Mesenchymal stem cell (in vitro differentiated cells and primary cell): ENCODE measurements around the gene AHNAK.

ENCODE experiments used
- DNase-seq: peaks from one replicate; pipeline ENCODE4 v3.0.0-alpha.2; 2013
- H2AFZ ChIP-seq: one replicate; pipeline ENCODE4 v1.6.1; 2013; ENCODE audit warnings: low read depth, mild to moderate bottlenecking, control low read depth, inconsistent platforms, low read length, moderate library complexity
- H2AK5ac ChIP-seq: 2 replicates; pipeline ENCODE4 v1.6.1; 2013; ENCODE audit warnings: low read length, moderate library complexity, mild to moderate bottlenecking, inconsistent platforms; ENCODE audit not compliant: severe bottlenecking
- H2BK120ac ChIP-seq: one replicate; pipeline ENCODE4 v1.6.1; 2013; ENCODE audit warnings: low read depth, mild to moderate bottlenecking, inconsistent platforms, low read length, moderate library complexity
- H2BK12ac ChIP-seq, 2 experiments: one replicate each; pipeline ENCODE4 v1.6.1; 2013; ENCODE audit warnings: inconsistent platforms in 2 of 2, low read length in 2 of 2, mild to moderate bottlenecking in 2 of 2, moderate library complexity in 2 of 2, control low read depth in 1 of 2
- H2BK15ac ChIP-seq: one replicate; pipeline ENCODE4 v1.6.1; 2013; ENCODE audit warnings: mild to moderate bottlenecking, low read depth, inconsistent platforms; ENCODE audit not compliant: poor library complexity, severe bottlenecking
- H2BK5ac ChIP-seq: 2 replicates; pipeline ENCODE4 v1.6.1; 2013; ENCODE audit warnings: low read depth, mild to moderate bottlenecking, low read length, control low read depth, inconsistent platforms; ENCODE audit not compliant: poor library complexity, severe bottlenecking
- H3K14ac ChIP-seq, 2 experiments: one replicate each; pipeline ENCODE4 v1.6.1; 2013; ENCODE audit warnings: inconsistent platforms in 2 of 2, low read length in 2 of 2, control low read depth in 1 of 2, mild to moderate bottlenecking in 1 of 2, moderate library complexity in 1 of 2
- H3K18ac ChIP-seq, 2 experiments: one replicate each; pipeline ENCODE4 v1.6.1; 2013; ENCODE audit warnings: inconsistent platforms in 2 of 2, low read length in 2 of 2, control low read depth in 1 of 2, low read depth in 1 of 2, mild to moderate bottlenecking in 1 of 2
- H3K23ac ChIP-seq, 2 experiments: one replicate each; pipeline ENCODE4 v1.6.1; 2013; ENCODE audit warnings: inconsistent platforms in 2 of 2, low read length in 2 of 2, mild to moderate bottlenecking in 2 of 2, moderate library complexity in 2 of 2, control low read depth in 1 of 2
- H3K27ac ChIP-seq: 2 replicates; pipeline ENCODE4 v1.5.1; 2013; ENCODE audit warnings: mild to moderate bottlenecking, moderate library complexity, low read length, control low read depth, inconsistent platforms; ENCODE audit not compliant: poor library complexity, severe bottlenecking
- H3K27me3 ChIP-seq, 2 experiments: 2 replicates each; pipeline versions ENCODE4 v1.6.1 to v1.7.0; 2013; ENCODE audit warnings: low read length in 2 of 2, mild to moderate bottlenecking in 2 of 2, moderate library complexity in 2 of 2, control low read depth in 1 of 2, inconsistent platforms in 1 of 2; ENCODE audit not compliant: control insufficient read depth in 1 of 2, insufficient read depth in 1 of 2
- H3K36me3 ChIP-seq, 2 experiments: 2 replicates each; pipeline versions ENCODE4 v1.6.1 to v1.7.0; 2013; ENCODE audit warnings: low read length in 2 of 2, control low read depth in 1 of 2, inconsistent platforms in 1 of 2, low read depth in 1 of 2, mild to moderate bottlenecking in 1 of 2; ENCODE audit not compliant: insufficient read depth in 2 of 2, control insufficient read depth in 1 of 2
- H3K4ac ChIP-seq, 2 experiments: one replicate each; pipeline ENCODE4 v1.6.1; 2013; ENCODE audit warnings: inconsistent platforms in 2 of 2, low read length in 2 of 2, mild to moderate bottlenecking in 2 of 2, moderate library complexity in 2 of 2, control low read depth in 1 of 2, low read depth in 1 of 2
- H3K4me1 ChIP-seq: 2 replicates; pipeline ENCODE4 v1.6.1; 2013; ENCODE audit warnings: low read depth, low read length, control low read depth; ENCODE audit not compliant: control insufficient read depth, insufficient read depth
- H3K4me2 ChIP-seq: 2 replicates; pipeline ENCODE4 v1.6.1; 2013; ENCODE audit warnings: low read length, mild to moderate bottlenecking, inconsistent platforms; ENCODE audit not compliant: poor library complexity, severe bottlenecking
- H3K4me3 ChIP-seq, 2 experiments: 2 replicates each; pipeline versions ENCODE4 v1.5.1 to v1.7.0; 2013; ENCODE audit warnings: low read length in 2 of 2, mild to moderate bottlenecking in 2 of 2, control low read depth in 1 of 2, low read depth in 1 of 2; ENCODE audit not compliant: insufficient read depth in 1 of 2
- H3K79me1 ChIP-seq: replicated peaks from 2 replicates; pipeline ENCODE4 v1.6.1; 2013; ENCODE audit warnings: mild to moderate bottlenecking, control low read depth, low read length, inconsistent platforms; ENCODE audit not compliant: poor library complexity, severe bottlenecking
- H3K9ac ChIP-seq: 2 replicates; pipeline ENCODE4 v1.7.0; 2013; ENCODE audit warnings: mild to moderate bottlenecking, low read length, moderate library complexity
- H3K9me3 ChIP-seq: 2 replicates; pipeline ENCODE4 v1.7.0; 2013; ENCODE audit warnings: mild to moderate bottlenecking, low read length; ENCODE audit not compliant: control insufficient read depth
- H4K8ac ChIP-seq: one replicate; pipeline ENCODE4 v1.6.1; 2013; ENCODE audit warnings: inconsistent platforms, mild to moderate bottlenecking, low read length, moderate library complexity
- H4K91ac ChIP-seq: one replicate; pipeline ENCODE4 v1.6.1; 2013; ENCODE audit warnings: mild to moderate bottlenecking, low read length, inconsistent platforms
- WGBS: methylation state at CpG from one replicate; pipeline ENCODE4 v1.1.7; 2013; ENCODE audit warnings: mixed read lengths; 5-methylcytosine and 5-hydroxymethylcytosine counted together

AHNAK gene

DNA sequence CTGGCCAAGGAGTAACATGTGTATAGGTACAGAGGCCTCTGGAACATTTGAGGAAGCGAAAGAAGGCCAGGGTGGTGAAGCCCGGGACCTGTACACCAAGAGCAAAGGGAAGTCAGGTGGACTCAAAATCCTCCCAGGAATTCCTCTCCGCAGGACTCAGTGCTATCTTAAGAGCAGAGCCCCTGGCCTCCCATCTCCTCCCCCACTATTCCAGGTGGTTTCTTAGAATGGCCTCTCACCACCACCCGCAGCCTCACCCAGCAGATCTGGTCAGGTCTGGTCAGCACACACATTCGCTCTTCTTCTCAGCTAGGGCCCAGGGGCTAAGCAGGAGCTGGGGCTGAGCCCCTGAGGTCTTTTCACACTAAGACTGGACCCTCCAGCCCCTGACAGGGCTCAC is 68.7 kb downstream of the AHNAK start:
- no peaks in the 10 kb centered on the region for H3K9me3 ChIP-seq
- H4K8ac ChIP-seq, result no peak overlapping the region
- H3K4me2 ChIP-seq, result no peak overlapping the region
- peaks cover 7% of the 10 kb centered on the region for H3K4me1 ChIP-seq
- no peak overlapping the region for H2BK12ac ChIP-seq
- no peak overlapping the region for H4K91ac ChIP-seq
- no peaks in the 10 kb centered on the region for H3K79me1 ChIP-seq
- H3K9ac ChIP-seq, result no peak overlapping the region
- H3K14ac ChIP-seq, result no peak overlapping the region
- peak overlapping the region; percentile 51 for H2AK5ac ChIP-seq
- H3K27ac ChIP-seq, result no peak overlapping the region
- no peak overlapping the region for H3K4me3 ChIP-seq
- H3K27me3 ChIP-seq, result no peaks in the 10 kb centered on the region
- no peak overlapping the region for H3K18ac ChIP-seq
- no peak overlapping the region for H3K23ac ChIP-seq
- no peak for DNase-seq
- no peak overlapping the region for H2BK15ac ChIP-seq
- H2BK120ac ChIP-seq, result no peak overlapping the region
- no peak overlapping the region for H2AFZ ChIP-seq
- H3K36me3 ChIP-seq, result no peaks in the 10 kb centered on the region
- no peak overlapping the region for H2BK5ac ChIP-seq
- H3K4ac ChIP-seq, result no peak overlapping the region
- WGBS, result 89% methylated on average over 5 of the region's 5 CpGs

DNA sequence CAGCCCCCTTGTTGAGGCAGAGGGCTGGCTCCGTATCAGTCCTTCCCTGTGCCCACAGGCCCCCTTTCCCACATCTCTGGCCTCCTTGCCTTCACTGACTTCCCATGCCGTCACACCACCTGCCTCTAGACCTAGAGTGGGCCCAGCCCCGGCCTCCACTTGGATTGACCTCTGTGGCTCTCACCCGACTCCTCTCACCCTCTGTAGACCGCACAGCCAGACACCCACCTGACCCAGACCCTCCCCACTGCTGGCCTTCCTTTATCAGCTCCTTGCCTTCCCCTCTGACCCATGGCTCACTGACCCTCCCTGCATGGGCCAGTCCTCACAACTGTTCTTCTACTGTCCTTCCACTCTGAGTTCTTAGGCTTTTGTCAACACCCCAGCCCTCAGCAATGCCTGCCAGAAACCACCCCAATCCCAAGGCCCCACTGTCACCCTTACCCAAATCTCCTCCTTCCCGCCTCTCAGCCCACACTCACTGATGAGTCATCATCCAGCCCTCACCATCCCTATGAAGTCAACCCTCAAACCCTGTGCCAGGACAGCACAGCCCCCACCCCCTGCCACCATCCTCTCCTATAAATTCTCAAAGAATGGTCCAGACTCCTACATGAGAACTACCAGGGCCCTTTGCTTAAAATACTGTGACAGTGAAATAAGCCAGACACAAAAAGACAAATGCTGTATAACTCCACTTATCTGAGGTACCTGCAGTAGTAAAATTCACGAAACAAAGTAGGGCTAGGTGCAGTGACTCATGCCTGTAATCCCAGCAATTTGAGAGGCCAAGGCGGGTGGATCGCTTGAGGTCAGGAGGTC is 74.3 kb downstream of the AHNAK start:
- no peak overlapping the region for H2BK15ac ChIP-seq
- no peak overlapping the region for H2BK5ac ChIP-seq
- no peak overlapping the region for H4K91ac ChIP-seq
- peak overlapping the region in 1 of 2 experiments; percentile 87 for H3K14ac ChIP-seq
- H2AFZ ChIP-seq, result no peak overlapping the region
- peak; percentile 52 for DNase-seq
- peak overlapping the region in 1 of 2 experiments; percentile 77 for H3K18ac ChIP-seq
- H3K36me3 ChIP-seq, result no peaks in the 10 kb centered on the region
- no peaks in the 10 kb centered on the region for H3K27me3 ChIP-seq
- H3K27ac ChIP-seq, result no peak overlapping the region
- no peaks in the 10 kb centered on the region for H3K9me3 ChIP-seq
- H4K8ac ChIP-seq, result peak overlapping the region; percentile 42
- no peak overlapping the region for H3K9ac ChIP-seq
- no peak overlapping the region for H3K4me2 ChIP-seq
- H2BK120ac ChIP-seq, result no peak overlapping the region
- peak overlapping the region; percentile 21 for H2AK5ac ChIP-seq
- H3K4ac ChIP-seq, result no peak overlapping the region
- H3K79me1 ChIP-seq, result no peaks in the 10 kb centered on the region
- H3K4me3 ChIP-seq, result no peak overlapping the region
- peaks cover 7% of the 10 kb centered on the region for H3K4me1 ChIP-seq
- peak overlapping the region in 1 of 2 experiments; percentile 46 for H3K23ac ChIP-seq
- H2BK12ac ChIP-seq, result peak overlapping the region in 1 of 2 experiments; percentile 90
- 35% methylated on average over 9 of the region's 9 CpGs for WGBS

DNA sequence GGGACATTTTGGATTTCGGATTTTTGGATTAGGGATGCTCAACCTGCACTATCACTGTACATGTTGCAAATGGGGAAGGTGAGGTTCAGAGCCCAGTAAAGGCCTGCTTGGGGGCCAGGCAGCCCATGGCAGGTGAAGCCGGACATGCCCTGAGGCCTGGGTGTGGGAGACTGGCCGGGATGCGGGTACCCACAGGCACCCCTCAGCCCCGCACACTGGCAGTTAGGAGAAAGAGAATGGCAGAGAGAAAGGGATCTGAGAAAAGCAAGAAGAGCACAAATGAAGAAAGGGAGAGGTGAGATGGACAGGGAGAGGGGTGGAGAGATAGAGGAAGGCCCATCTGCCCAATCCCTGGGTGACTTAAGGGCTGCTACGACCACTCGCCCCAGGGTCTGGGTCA is 75.0 kb downstream of the AHNAK start:
- Histone ChIP-seq H2BK12ac (peak overlapping the region in 1 of 2 experiments; percentile 90), H3K4ac (no peak overlapping the region), H4K91ac (no peak overlapping the region), H3K27ac (no peak overlapping the region), H3K4me1 (peaks cover 7% of the 10 kb centered on the region), H3K23ac (no peak overlapping the region), H3K14ac (peak overlapping the region in 1 of 2 experiments; percentile 87), H3K4me2 (no peak overlapping the region), H3K4me3 (no peak overlapping the region), H3K18ac (peak overlapping the region in 1 of 2 experiments; percentile 77), H3K9ac (no peak overlapping the region), H2BK120ac (no peak overlapping the region), H2AK5ac (peak overlapping the region; percentile 21), H3K27me3 (no peaks in the 10 kb centered on the region), H3K9me3 (no peaks in the 10 kb centered on the region), H4K8ac (peak overlapping the region; percentile 42), H2BK5ac (no peak overlapping the region), H3K79me1 (no peaks in the 10 kb centered on the region), H3K36me3 (no peaks in the 10 kb centered on the region), H2BK15ac (no peak overlapping the region), H2AFZ (no peak overlapping the region)
- WGBS, result 95% methylated on average over 7 of the region's 7 CpGs
- DNase-seq, result no peak

DNA sequence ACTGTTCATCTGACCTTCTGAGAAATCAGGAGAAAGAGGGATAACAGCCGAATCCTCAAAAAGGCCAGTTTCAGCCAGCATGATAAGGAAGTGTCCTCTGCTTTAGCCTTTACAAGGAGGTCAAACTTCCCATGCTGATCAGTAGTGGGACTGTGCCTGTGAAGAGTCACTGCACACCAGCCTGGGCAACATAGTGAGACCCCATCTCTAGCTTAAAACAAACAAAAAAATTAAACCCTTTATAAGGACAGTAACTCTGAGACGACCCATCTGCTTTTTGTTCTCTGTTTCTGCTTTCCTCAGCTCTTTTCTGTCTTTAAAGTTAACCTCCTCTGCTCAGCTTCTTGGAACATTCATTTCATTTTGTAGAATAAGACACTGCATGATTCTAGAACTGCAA is 78.0 kb downstream of the AHNAK start:
- Histone ChIP-seq H4K8ac (no peak overlapping the region), H3K27ac (no peak overlapping the region), H2BK120ac (no peak overlapping the region), H2BK15ac (no peak overlapping the region), H3K14ac (no peak overlapping the region), H4K91ac (no peak overlapping the region), H3K9me3 (no peaks in the 10 kb centered on the region), H3K4me1 (peaks cover 7% of the 10 kb centered on the region), H3K4me2 (no peak overlapping the region), H2BK5ac (no peak overlapping the region), H3K23ac (no peak overlapping the region), H3K9ac (no peak overlapping the region), H2BK12ac (no peak overlapping the region), H2AFZ (no peak overlapping the region), H3K4ac (no peak overlapping the region), H3K27me3 (no peaks in the 10 kb centered on the region), H3K4me3 (no peak overlapping the region), H3K36me3 (no peaks in the 10 kb centered on the region), H3K18ac (no peak overlapping the region), H2AK5ac (no peak overlapping the region), H3K79me1 (no peaks in the 10 kb centered on the region)
- no peak for DNase-seq
- 74% methylated on average over 2 of the region's 2 CpGs for WGBS
